ENCODE results near the gene C17orf50. TPM values are rescaled to one million over a fixed set of nuclear protein-coding genes. Genes with fewer than 3 reads are reported as not detected.

C17orf50 gene
- total RNA-seq, 1 donor from 2014 or later, result not detected

GRCh38 chr17:35768797-35769196 lies 8.1 kb downstream of the C17orf50 start:
- no peaks in the 10 kb centered on the region for H3K27me3 ChIP-seq (ENCODE audit: low read depth)
- H3K4me3 ChIP-seq, result no peak overlapping the region
- no peak overlapping the region for H3K27ac ChIP-seq (replicated peaks)
- peaks cover 10% of the 10 kb centered on the region for H3K4me1 ChIP-seq
- TF ChIP-seq, protein P1, sequence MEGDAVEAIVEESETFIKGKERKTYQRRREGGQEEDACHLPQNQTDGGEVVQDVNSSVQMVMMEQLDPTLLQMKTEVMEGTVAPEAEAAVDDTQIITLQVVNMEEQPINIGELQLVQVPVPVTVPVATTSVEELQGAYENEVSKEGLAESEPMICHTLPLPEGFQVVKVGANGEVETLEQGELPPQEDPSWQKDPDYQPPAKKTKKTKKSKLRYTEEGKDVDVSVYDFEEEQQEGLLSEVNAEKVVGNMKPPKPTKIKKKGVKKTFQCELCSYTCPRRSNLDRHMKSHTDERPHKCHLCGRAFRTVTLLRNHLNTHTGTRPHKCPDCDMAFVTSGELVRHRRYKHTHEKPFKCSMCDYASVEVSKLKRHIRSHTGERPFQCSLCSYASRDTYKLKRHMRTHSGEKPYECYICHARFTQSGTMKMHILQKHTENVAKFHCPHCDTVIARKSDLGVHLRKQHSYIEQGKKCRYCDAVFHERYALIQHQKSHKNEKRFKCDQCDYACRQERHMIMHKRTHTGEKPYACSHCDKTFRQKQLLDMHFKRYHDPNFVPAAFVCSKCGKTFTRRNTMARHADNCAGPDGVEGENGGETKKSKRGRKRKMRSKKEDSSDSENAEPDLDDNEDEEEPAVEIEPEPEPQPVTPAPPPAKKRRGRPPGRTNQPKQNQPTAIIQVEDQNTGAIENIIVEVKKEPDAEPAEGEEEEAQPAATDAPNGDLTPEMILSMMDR (IDR thresholded peaks at IDR 0.05; ENCODE audit: borderline replicate concordance), result no peak
- intact Hi-C loops (cut with micrococcal nuclease), result no loop called here
- no peaks in the 10 kb centered on the region for H3K9me3 ChIP-seq (replicated peaks)
- no peak for DNase-seq
- H3K36me3 ChIP-seq, result no peaks in the 10 kb centered on the region

- Histone ChIP-seq H3K27ac (replicated peaks) (no peak overlapping the region), H3K9me3 (replicated peaks) (no peaks in the 10 kb centered on the region), H3K4me1 (peaks cover 13% of the 10 kb centered on the region), H3K27me3 (ENCODE audit: low read depth) (no peaks in the 10 kb centered on the region), H3K36me3 (no peaks in the 10 kb centered on the region), H3K4me3 (no peak overlapping the region)
- no peak for DNase-seq
- TF ChIP-seq, protein P1 (IDR thresholded peaks at IDR 0.05; ENCODE audit: borderline replicate concordance), result no peak
- intact Hi-C loops (cut with micrococcal nuclease), result no loop called here
Measured at GRCh38 chr17:35769895-35770486, 9.3 kb downstream of the C17orf50 start.

DNA sequence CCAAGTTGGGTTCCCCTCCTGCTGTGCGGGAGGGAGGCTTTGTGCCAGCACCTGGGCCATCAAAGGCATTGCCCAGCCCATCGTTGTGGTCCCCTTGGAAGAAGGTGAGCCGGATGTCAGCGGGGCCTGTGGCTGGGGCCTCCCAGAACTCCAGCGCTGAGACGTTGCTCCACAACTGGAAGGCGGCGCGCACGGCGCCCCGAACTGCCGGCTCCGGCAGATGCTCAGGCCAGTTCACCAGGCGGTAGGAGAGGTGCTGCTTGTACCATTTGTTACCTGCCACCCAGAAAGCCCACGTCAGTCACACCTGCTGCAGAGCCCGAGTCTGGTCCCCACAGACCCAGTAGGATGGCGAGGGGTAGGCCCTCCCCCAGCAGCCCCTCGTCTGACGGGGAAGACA lies 12.4 kb downstream of the C17orf50 start:
- no peak for DNase-seq
- H3K4me3 ChIP-seq, result no peak overlapping the region
- TF ChIP-seq, protein P1 (IDR thresholded peaks at IDR 0.05; ENCODE audit: borderline replicate concordance), result no peak
- no peaks in the 10 kb centered on the region for H3K9me3 ChIP-seq (replicated peaks)
- H3K27ac ChIP-seq (replicated peaks), result no peak overlapping the region
- peaks cover 22% of the 10 kb centered on the region for H3K4me1 ChIP-seq
- intact Hi-C loops (cut with micrococcal nuclease), result no loop called here
- no peaks in the 10 kb centered on the region for H3K36me3 ChIP-seq
- no peaks in the 10 kb centered on the region for H3K27me3 ChIP-seq (ENCODE audit: low read depth)

GRCh38 chr17:35773679-35774425 lies 13.2 kb downstream of the C17orf50 start:
- no peak overlapping the region for H3K27ac ChIP-seq (replicated peaks)
- H3K4me1 ChIP-seq, result peaks cover 22% of the 10 kb centered on the region
- intact Hi-C loops (cut with micrococcal nuclease), result no loop called here

GRCh38 chr17:35774499-35774898 lies 13.8 kb downstream of the C17orf50 start:
- Histone ChIP-seq H3K27ac (replicated peaks) (no peak overlapping the region), H3K4me1 (peaks cover 22% of the 10 kb centered on the region), H3K27me3 (ENCODE audit: low read depth) (no peaks in the 10 kb centered on the region), H3K9me3 (replicated peaks) (no peaks in the 10 kb centered on the region), H3K4me3 (no peak overlapping the region), H3K36me3 (no peaks in the 10 kb centered on the region)
- intact Hi-C loops (cut with micrococcal nuclease), result no loop called here
- DNase-seq, result no peak
- TF ChIP-seq, protein P1 (IDR thresholded peaks at IDR 0.05; ENCODE audit: borderline replicate concordance), result no peak

More at GRCh38 chr17:35773679-35774425, 13.2 kb downstream of the C17orf50 start:
- TF ChIP-seq, protein P1 (IDR thresholded peaks at IDR 0.05; ENCODE audit: borderline replicate concordance), result no peak
- no peaks in the 10 kb centered on the region for H3K27me3 ChIP-seq (ENCODE audit: low read depth)
- no peak overlapping the region for H3K4me3 ChIP-seq
- DNase-seq, result no peak
- H3K36me3 ChIP-seq, result no peaks in the 10 kb centered on the region
- no peaks in the 10 kb centered on the region for H3K9me3 ChIP-seq (replicated peaks)
